HG02623 (cell line): ENCODE data around the gene BAIAP2L1.

Experiments used
- ATAC-seq: cut with Tn5 transposase; IDR thresholded peaks from one replicate; pipeline ENCODE4 v1.9.1; 2021; ENCODE audit warnings: moderate library complexity; ENCODE audit not compliant: unreplicated experiment

The BAIAP2L1 gene

GRCh38 chr7:98242342-98242741, 158.5 kb downstream of the BAIAP2L1 start:
- ATAC-seq, result no peak

DNA sequence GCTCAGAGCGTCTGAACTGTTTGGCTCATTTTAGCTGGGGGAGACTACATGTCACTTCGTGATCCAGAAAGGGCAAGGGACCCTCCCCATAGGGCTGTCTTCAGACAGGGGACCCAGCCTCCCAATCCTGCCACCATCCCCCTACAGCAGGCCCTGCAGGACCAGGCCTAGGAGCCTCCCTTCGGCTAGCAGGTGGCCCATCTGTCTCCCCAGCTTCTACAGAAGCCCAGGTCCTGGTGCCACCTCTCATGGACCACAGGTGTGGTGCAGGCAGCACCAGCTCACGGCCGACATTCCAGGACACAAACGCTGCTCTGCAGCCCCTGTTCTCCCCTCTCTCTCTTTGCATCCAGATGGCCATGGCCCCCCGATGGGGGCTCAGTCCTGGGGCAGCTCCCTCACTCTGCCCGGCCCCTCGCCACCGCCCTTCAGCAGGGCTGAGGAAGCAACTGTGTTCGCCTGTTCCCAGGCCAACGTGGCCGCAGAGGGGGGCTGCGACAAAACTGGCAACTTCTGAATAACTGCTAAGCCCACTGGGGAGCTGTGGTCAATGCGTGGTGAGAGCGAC, 159.1 kb downstream of the BAIAP2L1 start:
- ATAC-seq, result no peak
